SU-DHL-6 (cell line): ENCODE results near the gene AGPAT4.

ENCODE experiments used
- H2AFZ ChIP-seq: fragments of 200-600 bp; sonication (generic); 2 replicates; pipeline ENCODE4 v1.6.1; 2014; ENCODE audit warnings: low read depth, mild to moderate bottlenecking, moderate library complexity, mixed read lengths, antibody characterized with exemption, low read length; ENCODE audit not compliant: severe bottlenecking
- H3F3A ChIP-seq: fragments of 200-600 bp; shearing (Covaris generic); 2 replicates; pipeline ENCODE4 v1.6.0; 2016; ENCODE audit warnings: antibody characterized with exemption, mild to moderate bottlenecking; ENCODE audit not compliant: insufficient read depth
- H3K27ac ChIP-seq: fragments of 200-600 bp; sonication (generic); 2 replicates; pipeline ENCODE4 v1.5.1; 2016; ENCODE audit warnings: low read depth, mild to moderate bottlenecking, low read length, moderate library complexity, mixed read lengths
- H3K27me3 ChIP-seq: fragments of 200-600 bp; sonication (generic), shearing (Covaris generic); 2 replicates; pipeline ENCODE4 v1.6.0; 2014; ENCODE audit warnings: mild to moderate bottlenecking, low read length
- H3K36me3 ChIP-seq: fragments of 200-600 bp; sonication (generic); 2 replicates; pipeline ENCODE4 v1.6.1; 2014; ENCODE audit warnings: mild to moderate bottlenecking, low read length, mixed read lengths
- H3K4me2 ChIP-seq: fragments of 300-600, 200-600 bp; shearing (Covaris generic), sonication (generic); 2 replicates; pipeline ENCODE4 v1.6.0; 2014; ENCODE audit warnings: low read length, low read depth, mild to moderate bottlenecking; ENCODE audit not compliant: poor library complexity, severe bottlenecking
- H3K4me3 ChIP-seq: fragments of 200-600 bp; sonication (generic); 2 replicates; pipeline ENCODE4 v1.5.1; 2014; ENCODE audit warnings: antibody characterized with exemption, low read length, mild to moderate bottlenecking, mixed read lengths; ENCODE audit not compliant: insufficient read depth, poor library complexity, severe bottlenecking
- H3K79me2 ChIP-seq: fragments of 200-600 bp; sonication (generic); 2 replicates; pipeline ENCODE4 v1.6.1; 2014; ENCODE audit warnings: mild to moderate bottlenecking, low read length, moderate library complexity; ENCODE audit not compliant: insufficient read depth
- H3K9ac ChIP-seq: fragments of 200-600 bp; sonication (generic); 2 replicates; pipeline ENCODE4 v1.7.0; 2014; ENCODE audit warnings: mild to moderate bottlenecking, low read length
- H3K9me2 ChIP-seq: fragments of 200-600 bp; sonication (generic); replicated peaks from 2 replicates; pipeline ENCODE4 v1.6.1; 2014; ENCODE audit warnings: low read length; ENCODE audit not compliant: insufficient read depth
- H3K9me3 ChIP-seq: fragments of 200-600 bp; sonication (generic); 2 replicates; pipeline ENCODE4 v1.6.1; 2014; ENCODE audit warnings: low read length, mixed read lengths; ENCODE audit not compliant: insufficient read depth
- H4K20me1 ChIP-seq: fragments of 200-600 bp; sonication (generic); 2 replicates; pipeline ENCODE4 v1.6.1; 2014; ENCODE audit warnings: low read depth, mild to moderate bottlenecking, antibody characterized with exemption, low read length, moderate library complexity, mixed read lengths
- CTCF ChIP-seq: fragments of 200-600 bp; sonication (generic); IDR thresholded peaks from one replicate; pipeline ENCODE4 v1.5.1; 2017; ENCODE audit warnings: antibody characterized with exemption, mild to moderate bottlenecking, low read length, moderate library complexity; ENCODE audit not compliant: insufficient read depth, poor library complexity, severe bottlenecking
- EZH2phosphoT487 ChIP-seq: fragments of 200-600 bp; sonication (generic), shearing (Covaris generic); conservative IDR thresholded peaks from 2 replicates; pipeline ENCODE4 v1.6.1; 2018; ENCODE audit warnings: mild to moderate bottlenecking, antibody characterized with exemption, low read length, moderate library complexity, mixed read lengths

The AGPAT4 gene

GRCh38 chr6:161217628-161218027 is 56.2 kb downstream of the AGPAT4 start:
- no peak for TF ChIP-seq CTCF
- TF ChIP-seq EZH2phosphoT487: no peak
- no peak overlapping the region for H3K27ac ChIP-seq
- H3K9me2 ChIP-seq: no peaks in the 10 kb centered on the region
- H3K79me2 ChIP-seq: no peaks in the 10 kb centered on the region
- H3F3A ChIP-seq: no peaks in the 10 kb centered on the region
- H3K27me3 ChIP-seq: no peaks in the 10 kb centered on the region
- no peaks in the 10 kb centered on the region for H4K20me1 ChIP-seq
- H3K9ac ChIP-seq: no peak overlapping the region
- no peaks in the 10 kb centered on the region for H3K9me3 ChIP-seq
- H2AFZ ChIP-seq: no peak overlapping the region
- no peak overlapping the region for H3K4me2 ChIP-seq
- no peak overlapping the region for H3K4me3 ChIP-seq
- no peaks in the 10 kb centered on the region for H3K36me3 ChIP-seq

- H3K9me3 ChIP-seq: 0 out of 2 replicates have a peak, but pooled peaks cover 2% of the 10 kb centered on the region
Observed at GRCh38 chr6:161216616-161217205, 57.1 kb downstream of the AGPAT4 start.

GRCh38 chr6:161215876-161216615 is 57.8 kb downstream of the AGPAT4 start:
- Histone ChIP-seq H3K9ac (no peak overlapping the region), H3K9me2 (no peaks in the 10 kb centered on the region), H3K9me3 (0 out of 2 replicates have a peak, but pooled peaks cover 7% of the 10 kb centered on the region), H3K36me3 (peaks cover 5% of the 10 kb centered on the region; the same call in 1 of the 2 replicates), H3K4me3 (no peak overlapping the region), H3K27ac (no peak overlapping the region), H3K27me3 (no peaks in the 10 kb centered on the region), H2AFZ (no peak overlapping the region), H3K79me2 (no peaks in the 10 kb centered on the region), H3F3A (no peaks in the 10 kb centered on the region), H4K20me1 (no peaks in the 10 kb centered on the region), H3K4me2 (no peak overlapping the region)
- TF ChIP-seq CTCF (no peak), EZH2phosphoT487 (no peak)

More at GRCh38 chr6:161216616-161217205, 57.1 kb downstream of the AGPAT4 start:
- H3K79me2 ChIP-seq: no peaks in the 10 kb centered on the region
- no peaks in the 10 kb centered on the region for H3F3A ChIP-seq
- H3K9ac ChIP-seq: no peak overlapping the region
- H4K20me1 ChIP-seq: no peaks in the 10 kb centered on the region
- H3K27me3 ChIP-seq: no peaks in the 10 kb centered on the region
- H3K4me3 ChIP-seq: no peak overlapping the region
- TF ChIP-seq CTCF (no peak), EZH2phosphoT487 (no peak)
- no peak overlapping the region for H3K27ac ChIP-seq
- no peaks in the 10 kb centered on the region for H3K36me3 ChIP-seq
- H2AFZ ChIP-seq: no peak overlapping the region
- H3K4me2 ChIP-seq: no peak overlapping the region
- H3K9me2 ChIP-seq: no peaks in the 10 kb centered on the region
